GM19099 (cell line): ENCODE results near the gene MPPED2.

Experiments
- POLR2A ChIP-seq: IDR thresholded peaks from 3 replicates; pipeline ENCODE4 v1.6.1; 2011; ENCODE audit warnings: low read depth; ENCODE audit not compliant: insufficient read length; ENCODE audit errors: extremely low read depth

Gene MPPED2

DNA sequence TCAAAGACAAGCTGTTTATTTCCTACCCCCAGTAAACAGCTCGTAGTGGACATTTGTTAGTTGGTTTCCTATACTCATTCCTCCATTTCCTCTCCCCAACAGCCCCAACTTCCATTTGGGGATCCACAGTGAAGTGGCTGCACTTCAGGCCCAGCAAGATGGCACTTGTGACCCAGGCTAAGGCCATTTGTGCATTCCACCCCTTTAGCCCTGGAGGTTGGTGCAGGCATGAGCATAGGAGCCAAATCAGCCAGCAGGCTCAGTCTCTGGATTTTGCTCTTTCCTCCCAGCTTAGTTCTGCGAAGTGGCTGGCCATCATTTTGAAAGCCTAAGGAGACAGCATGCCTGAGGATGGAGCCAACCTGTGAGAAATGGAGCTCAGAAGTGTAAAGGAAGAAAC lies 122.9 kb downstream of the MPPED2 start:
- no peak for TF ChIP-seq POLR2A

DNA sequence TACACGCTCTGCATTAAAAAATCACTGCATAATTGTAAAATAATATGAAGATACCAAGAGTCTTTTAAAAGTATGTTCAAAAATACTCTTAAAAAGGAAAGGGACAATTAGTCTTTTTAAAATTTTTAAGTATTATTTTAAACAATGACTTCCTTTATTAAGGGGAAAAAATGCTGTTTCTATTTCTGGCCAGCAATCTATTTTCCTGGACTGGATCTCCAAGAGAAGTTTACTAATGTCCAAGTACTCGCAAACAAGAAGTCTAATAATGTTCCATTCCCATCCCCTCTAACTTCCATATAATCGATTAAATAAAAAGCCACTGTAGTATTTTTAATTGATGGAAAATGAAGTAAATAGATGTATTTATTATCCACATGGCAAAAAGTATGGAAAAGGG lies 123.7 kb downstream of the MPPED2 start:
- no peak for TF ChIP-seq POLR2A

DNA sequence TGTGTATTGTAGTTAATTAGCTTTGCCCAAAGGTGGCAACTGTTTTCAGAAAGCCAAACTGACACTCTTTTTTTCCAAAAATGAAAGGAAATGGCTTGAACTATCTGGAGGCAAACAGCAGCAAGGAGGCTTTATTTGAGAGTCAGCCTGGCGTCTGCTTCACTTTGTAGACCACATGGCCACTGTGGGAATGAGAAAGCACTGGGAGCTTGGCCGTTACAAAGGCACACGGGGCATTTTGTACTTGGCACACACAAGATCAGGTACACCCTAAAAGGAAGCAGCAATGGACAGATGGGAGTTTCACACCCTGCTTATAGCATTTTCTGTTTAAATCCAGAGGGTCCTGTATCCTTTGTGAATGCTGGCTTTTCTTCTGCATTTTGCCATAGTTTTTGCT lies 126.3 kb downstream of the MPPED2 start:
- no peak for TF ChIP-seq POLR2A

DNA sequence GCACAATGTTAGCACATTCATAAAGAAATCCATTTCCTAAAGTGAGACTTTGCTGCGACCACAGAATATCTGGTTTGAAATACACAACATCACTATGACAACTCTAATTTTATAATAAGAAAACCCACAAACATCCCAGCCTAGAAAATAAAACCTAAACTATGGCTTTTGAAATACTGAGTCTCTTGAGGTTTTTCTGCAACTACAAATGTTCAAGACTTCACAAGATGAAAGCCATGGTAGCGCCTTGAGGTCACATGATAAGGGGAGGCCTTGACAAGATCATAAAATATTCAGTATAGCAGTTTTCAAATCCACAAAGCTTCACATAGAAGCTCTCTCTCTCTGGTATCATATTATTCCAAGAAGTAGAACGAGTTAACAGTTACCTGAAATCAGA lies 126.8 kb downstream of the MPPED2 start:
- TF ChIP-seq POLR2A: no peak

DNA sequence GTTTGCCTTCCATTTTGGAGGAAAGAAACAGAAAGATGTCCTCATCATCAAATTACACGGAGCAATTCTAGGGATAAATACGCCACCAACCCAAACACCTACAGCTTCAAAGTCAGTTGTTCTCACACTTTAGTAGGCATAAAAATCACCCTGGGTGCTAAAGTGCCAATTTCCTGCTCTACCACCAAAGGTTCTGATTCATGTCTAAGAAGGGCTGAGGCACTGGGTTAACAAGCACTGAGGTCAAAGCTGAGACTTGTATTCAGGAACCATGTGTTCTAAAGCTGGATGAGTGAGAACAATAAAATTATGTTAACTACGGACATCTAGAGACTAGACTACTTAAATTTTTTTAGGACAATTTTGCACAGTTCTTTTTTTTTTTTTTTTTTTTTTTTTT lies 127.6 kb downstream of the MPPED2 start:
- TF ChIP-seq POLR2A: no peak

DNA sequence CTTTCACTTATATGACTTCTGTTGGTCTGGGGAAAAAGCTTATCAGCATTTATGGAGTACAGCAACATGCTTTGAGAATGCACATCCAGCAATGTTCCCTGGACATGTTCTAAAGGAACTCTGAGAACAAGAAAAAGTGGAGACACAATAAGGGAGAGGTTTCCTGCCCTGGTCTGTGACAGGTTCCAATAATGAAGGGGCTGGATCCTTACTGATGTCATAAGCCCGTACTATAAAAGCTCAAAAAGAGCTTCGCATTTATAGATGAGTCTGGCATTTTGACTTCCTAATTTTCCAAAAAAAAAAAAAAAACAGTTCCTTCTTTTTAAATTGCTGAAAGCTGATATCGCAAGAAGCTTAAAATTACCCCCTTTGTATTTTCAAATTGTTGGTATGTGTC lies 129.1 kb downstream of the MPPED2 start:
- TF ChIP-seq POLR2A: no peak

DNA sequence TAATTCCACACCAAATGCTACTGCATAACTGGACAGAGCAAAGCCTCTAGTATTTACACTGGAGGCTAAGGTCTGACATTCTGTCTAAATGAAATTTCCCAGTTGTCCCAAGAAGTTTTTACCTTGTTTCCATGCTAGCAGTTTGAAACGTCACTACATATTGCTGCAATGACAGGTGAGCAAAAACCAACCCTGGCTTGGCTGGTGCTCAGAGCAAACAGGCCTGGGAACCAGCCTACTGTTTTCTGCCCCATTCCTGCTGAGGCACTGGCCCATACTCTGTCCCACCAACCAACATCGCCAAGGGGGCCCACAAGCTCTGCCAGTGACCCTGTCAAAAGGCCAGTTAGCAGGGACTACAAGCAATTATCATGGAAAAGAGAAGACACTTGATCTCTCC lies 131.1 kb downstream of the MPPED2 start:
- no peak for TF ChIP-seq POLR2A

DNA sequence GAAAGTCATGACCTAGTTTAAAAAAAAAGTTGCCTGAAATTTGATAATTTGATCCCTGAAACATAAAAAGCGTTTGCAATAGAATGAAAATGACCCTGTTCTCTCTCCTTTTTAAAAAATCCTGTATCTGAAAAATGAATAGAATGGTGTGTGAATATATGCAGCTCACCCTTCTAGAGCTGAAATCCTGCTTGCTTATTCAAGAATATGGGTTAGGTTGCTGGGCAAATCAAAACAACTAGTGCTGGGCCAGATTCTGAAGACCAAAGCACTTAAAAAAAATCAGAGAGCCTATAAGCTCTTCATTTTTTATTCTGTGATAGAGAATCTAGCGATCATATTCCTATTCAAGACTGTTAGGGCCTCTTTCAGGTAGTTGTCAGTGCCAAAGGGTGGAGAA lies 131.6 kb downstream of the MPPED2 start:
- TF ChIP-seq POLR2A: no peak

DNA sequence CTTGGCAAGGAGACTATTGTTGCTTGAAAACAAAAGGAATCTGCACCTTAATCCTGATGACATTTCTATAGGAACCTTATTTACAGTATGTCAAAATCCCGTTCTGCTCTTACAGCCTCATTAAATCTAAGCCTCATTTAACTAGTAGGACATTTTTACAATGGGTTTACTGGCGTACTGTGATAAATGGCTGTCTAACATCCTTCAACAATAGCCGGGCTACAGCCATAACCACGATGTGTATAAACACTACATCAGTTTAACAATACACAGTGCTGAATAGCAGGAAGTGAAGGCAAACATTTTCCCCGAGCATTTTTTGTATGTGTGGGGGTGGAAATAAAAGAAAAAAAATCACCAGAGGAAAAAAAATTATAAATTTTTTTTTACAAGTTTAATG lies 132.0 kb downstream of the MPPED2 start:
- no peak for TF ChIP-seq POLR2A

DNA sequence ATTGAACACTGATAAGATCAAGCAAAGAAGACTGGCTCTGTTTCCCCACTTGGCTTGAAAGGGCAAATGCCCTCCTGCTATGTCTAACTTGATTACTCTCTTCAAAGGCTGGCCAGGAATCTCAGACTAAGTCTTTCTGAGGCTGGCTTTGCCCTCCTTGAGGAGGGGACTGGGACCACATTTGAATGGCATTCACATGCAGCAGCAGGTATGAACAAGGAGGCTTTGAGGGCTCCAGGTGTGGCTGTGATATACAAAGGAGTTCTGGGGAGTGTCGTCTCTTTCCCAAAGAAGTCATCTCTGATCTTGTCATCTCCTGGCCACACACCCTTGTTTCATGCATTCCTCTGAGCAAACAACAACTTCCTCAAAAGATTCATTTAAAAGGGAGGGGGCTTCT lies 132.4 kb downstream of the MPPED2 start:
- TF ChIP-seq POLR2A: no peak

DNA sequence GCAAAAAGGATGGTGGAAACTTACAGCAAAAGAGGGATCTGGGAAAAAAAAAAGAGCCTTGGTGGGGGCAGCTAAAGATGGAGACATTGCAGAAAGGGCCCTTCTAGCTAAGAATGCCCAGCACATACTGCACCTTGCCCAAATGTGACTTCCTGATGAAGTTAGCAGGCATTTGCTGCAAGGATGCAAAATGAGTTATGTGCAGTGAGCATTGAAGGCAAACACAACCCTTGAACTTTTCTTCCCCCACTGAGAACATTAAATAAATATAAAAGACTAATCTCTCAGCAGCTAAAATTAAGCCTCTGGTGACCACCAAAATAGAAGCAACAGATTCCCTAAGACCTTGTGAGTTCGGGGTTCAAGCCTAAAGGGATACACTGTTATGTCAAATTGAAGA lies 133.3 kb downstream of the MPPED2 start:
- TF ChIP-seq POLR2A: no peak

DNA sequence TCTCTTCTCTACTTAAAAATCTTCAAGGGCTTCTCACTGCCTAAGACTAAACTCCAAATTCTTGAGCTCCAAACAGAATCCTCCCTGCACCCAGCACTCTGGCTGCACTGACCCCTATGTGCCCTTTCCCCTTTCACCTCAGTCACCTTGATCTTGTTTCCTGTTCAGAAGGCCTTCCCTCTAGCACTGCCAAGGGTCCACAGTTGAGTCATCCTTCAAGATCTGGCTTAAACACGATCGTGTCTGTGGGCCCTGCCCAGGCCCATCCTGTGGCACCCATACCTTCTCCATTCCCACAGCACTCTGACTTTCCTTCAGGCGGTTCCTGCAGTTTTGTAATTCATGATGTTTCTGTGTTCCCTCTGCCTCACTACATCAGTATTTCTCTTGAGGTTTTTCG lies 134.0 kb downstream of the MPPED2 start:
- no peak for TF ChIP-seq POLR2A

DNA sequence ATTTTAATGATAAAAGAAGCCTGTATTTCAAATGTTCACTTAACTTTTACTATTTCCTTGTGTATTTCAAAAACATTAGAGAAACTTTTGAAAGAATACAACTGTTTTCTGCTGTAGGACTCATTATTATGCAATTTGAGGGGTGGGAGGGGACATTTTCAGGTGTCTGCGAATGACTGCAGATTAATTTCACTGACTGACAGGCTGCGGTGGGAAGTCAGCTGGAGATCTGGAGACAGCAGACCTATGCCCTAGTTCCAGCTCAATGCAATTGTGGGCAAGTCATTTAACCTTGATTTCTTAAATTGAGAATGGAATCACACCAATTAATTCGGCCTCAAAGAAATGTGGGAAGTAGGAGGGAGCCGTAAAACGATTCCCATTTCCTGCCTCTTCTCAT lies 134.5 kb downstream of the MPPED2 start:
- TF ChIP-seq POLR2A: no peak

DNA sequence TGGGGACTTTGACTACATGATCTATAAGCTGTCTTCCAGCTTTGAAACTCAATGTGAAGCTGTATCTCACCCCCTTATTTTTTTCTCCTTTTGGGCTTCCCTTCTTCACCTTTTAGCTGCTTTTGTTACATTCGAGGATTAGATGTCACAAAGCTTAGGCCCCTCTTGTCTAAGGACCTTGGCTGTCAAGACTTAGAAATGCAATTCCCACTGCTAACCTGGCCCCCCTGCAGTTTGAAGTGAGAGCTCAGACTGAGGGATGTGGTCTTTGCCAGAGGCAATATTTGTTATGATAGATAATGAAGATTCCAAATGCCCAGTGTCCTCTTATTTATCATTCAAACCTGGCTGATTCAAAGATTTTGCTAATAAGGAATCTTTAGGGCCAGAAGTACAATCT lies 135.0 kb downstream of the MPPED2 start:
- no peak for TF ChIP-seq POLR2A

DNA sequence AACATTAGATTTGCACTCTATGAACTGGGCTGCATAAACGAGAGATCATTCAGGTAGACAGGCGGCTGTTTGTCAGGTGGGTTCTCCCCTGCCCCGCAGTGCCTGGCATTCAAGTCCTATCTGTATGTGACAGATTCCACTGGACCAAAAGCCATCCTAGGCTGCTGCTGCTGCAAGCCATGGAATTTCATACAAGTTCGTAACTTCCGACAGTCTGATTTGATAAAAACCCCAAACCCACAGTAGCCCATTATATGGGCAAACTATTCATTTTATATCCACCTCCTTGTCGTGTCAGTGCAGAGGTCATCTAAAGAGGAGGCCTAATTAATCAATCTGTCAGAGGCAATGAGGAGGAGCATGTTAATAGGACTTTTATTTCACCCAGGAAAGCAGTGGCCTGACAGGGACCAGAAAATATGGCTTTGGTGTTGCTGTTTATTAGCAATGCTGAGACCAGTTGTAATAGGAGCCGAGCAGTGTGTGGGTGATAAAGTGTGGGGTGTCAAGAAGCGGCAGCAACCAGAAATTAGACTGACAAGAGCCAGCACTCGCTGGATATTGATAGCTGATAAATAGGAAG lies 139.0 kb downstream of the MPPED2 start:
- TF ChIP-seq POLR2A: no peak

DNA sequence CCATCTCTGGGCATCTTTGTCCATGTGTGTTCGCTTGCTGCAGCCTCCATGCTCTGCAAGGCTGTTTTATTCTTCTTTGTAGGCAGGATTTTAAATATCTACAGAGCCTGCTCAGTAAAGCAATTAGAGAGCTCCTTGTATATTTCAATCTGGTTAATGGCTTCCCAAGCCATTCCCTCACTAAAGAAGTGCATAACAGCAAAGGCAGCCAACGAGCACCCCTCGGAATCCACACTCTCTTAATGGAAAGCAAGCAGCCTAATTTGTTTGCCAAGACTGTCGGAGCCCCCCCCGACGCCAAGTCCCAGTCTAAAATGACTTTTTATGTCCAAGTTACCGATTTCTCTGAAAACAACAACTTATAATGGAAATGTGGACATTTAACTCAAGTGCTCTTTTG lies 139.6 kb downstream of the MPPED2 start:
- TF ChIP-seq POLR2A: no peak

DNA sequence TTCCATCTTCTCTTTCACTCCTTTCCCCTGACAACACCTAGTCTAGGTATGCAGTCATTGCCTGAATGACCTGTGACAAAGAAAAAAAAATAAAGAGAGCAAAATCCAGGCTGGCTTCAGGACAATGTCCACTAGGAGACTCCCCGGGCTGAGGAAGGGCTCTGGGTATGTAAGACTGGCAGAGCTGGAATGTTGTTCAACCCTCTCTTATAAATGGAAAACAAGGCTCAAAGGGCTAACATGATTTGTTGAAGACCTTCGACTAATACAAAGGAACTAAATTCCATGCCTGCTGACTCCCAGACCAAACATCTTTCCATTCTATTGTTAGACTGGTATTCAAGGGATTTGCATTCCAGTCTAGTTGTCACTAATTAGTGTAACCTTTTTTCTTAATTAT lies 141.1 kb downstream of the MPPED2 start:
- no peak for TF ChIP-seq POLR2A

DNA sequence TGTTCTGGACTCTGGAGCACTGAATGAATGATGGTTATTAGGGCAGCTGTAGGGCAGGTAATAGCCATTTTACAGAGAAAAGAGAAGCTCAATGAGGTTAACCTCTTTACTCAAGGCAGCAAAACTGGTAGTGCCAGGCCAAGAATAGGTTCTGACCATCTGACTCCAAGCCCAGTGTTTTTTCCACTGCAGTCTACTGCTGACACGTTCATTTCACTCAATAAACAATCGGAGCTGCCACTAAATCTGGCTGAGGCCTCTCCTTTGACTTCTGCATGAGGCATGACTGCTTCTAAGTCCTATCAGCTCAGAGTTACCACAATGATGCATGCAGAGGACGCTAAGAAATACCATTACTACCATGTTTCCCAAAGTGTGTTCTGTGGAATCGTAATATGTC lies 145.6 kb downstream of the MPPED2 start:
- no peak for TF ChIP-seq POLR2A

DNA sequence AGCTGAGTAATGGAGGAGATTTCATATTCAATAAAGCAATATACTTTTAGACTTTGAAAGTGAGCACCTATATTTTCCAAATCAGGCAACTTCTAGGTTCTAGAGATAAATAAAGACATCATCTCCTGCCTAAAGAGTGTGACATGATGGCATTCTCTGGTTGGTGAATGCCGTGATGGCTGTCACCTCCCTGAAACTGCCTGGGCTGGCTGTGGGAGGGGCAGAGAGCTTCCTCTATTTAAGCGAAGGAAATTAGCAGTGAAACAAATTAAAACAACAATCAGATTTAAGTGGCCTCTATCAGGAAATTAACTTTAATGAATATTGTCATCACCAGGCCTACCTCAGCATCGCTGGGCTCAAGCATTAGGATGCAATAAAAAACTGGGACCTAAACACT lies 149.4 kb downstream of the MPPED2 start:
- TF ChIP-seq POLR2A: no peak

DNA sequence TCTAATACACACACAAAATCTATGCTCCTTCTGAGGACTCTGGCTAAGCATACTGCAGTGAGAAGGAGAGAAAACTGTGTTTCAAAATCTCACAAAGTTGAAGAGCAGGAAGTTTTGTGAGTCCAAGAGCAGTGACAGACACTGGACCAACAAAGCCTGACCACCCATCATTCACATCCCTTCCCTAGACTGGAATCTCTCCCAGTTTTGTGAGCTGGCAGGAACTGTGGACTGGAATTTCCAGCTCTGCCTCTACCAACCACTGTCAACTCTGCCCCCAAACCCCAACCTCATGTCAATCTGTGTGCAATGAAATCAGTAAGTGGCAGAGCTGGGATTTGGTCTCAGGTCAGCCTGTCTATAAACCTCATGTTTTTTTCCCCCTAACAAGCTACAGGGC lies 150.7 kb downstream of the MPPED2 start:
- no peak for TF ChIP-seq POLR2A
